Psoas muscle (tissue), 8 donors: ENCODE results near the gene CTNNBIP1. TPM values are rescaled to one million over a fixed set of nuclear protein-coding genes. Genes with fewer than 3 reads are reported as not detected.

Experiments
- ATAC-seq, 4 donors: fragments of 200-7000 bp; cut with Tn5 transposase; one replicate each; pipeline ENCODE4 v1.9.1; 2020; ENCODE audit warnings: moderate library complexity in 3 of 4, mild to moderate bottlenecking in 2 of 4
- DNase-seq, 2 donors: peaks; one replicate each; pipeline ENCODE4 v3.0.0-alpha.2; 2020
- H3K27ac ChIP-seq: fragments of 200-600 bp; one replicate; pipeline ENCODE4 v1.8.0; 2022
- H3K27me3 ChIP-seq, 3 donors: fragments of 200-600 bp in 1 of 3; one replicate each; pipeline versions ENCODE4 v1.6.1 to v1.8.0; 2013 to 2022; ENCODE audit warnings: low read length in 2 of 3, mild to moderate bottlenecking in 2 of 3, moderate library complexity in 1 of 3; ENCODE audit not compliant: insufficient read depth in 3 of 3
- H3K36me3 ChIP-seq, 2 donors: fragments of 200-600 bp in 1 of 2; one replicate each; pipeline versions ENCODE4 v1.6.1 to v1.8.0; 2013 to 2022; ENCODE audit warnings: low read depth in 1 of 2, mild to moderate bottlenecking in 1 of 2, moderate library complexity in 1 of 2; ENCODE audit not compliant: insufficient read depth in 1 of 2
- H3K4me1 ChIP-seq: fragments of 200-600 bp; one replicate; pipeline ENCODE4 v1.8.0; 2022
- H3K4me3 ChIP-seq: fragments of 200-600 bp; one replicate; pipeline ENCODE4 v1.8.0; 2022; ENCODE audit warnings: mild to moderate bottlenecking
- H3K9me3 ChIP-seq: fragments of 200-600 bp; one replicate; pipeline ENCODE4 v1.8.0; 2022
- WGBS, 3 donors: extraction: QIAGEN DNeasy Blood & Tissue Kit; methylation state at CpG; one replicate each; pipeline versions ENCODE4 v1.1.6 to v1.1.7; 2013; 5-methylcytosine and 5-hydroxymethylcytosine counted together
- intact Hi-C, 2 donors: fragments of 100-400 bp; cut with DNase I; formaldehyde crosslinking; loops; one replicate each; pipeline versions ENCODE4 v1.11.0 to v1.14.2; 2022
- polyA plus RNA-seq, 3 donors: library from polyadenylated mRNA; stranded (reverse); fragments of 200-250 nt; gene quantifications; one replicate each; pipeline ENCODE4 v1.2.3, GENCODE V29; 2013
- total RNA-seq, 4 donors: library from RNA; stranded (reverse); fragmentation: NEBNext Ultra II Directional in 2 of 4; extraction: Animal tissue kit (Norgen Biotek cat#: 25700) in 2 of 4; gene quantifications; one replicate each; pipeline versions ENCODE4 v1.2.1 to v1.2.4, GENCODE V29; 2021 to 2023
- TF ChIP-seq, protein P1 (sequence below): fragments of 200-600 bp; IDR thresholded peaks from one replicate; pipeline ENCODE4 v1.8.0; 2022; ENCODE audit warnings: antibody characterized with exemption
- donor health status: healthy with polysubstance abuse.
- donor health status: DM: no; HTN: no; CAD: no; lungs with moderate emphysema.
- donor health status: Bipolar disorder and iron deficiency.
- donor health status: healthy.
- donor health status: DM: yes; HTN: yes; CAD: no.
- donor health status: DM: no; HTN: no; CAD: no.
- donor health status: DM: no; HTN: no; CAD: no.
- donor health status: DM: yes; HTN: yes; CAD: no.

Gene CTNNBIP1
- total and polyA plus RNA-seq, 7 donors, result 5.9 to 18.5 (median 12.7) TPM

GRCh38 chr1:9873385-9873784, 36.7 kb downstream of the CTNNBIP1 start:
- peaks cover 0 to 28% of the 10 kb centered on the region in 2 donors for H3K36me3 ChIP-seq
- no peak overlapping the region for H3K4me3 ChIP-seq
- H3K27ac ChIP-seq, result no peak overlapping the region
- TF ChIP-seq, protein P1, sequence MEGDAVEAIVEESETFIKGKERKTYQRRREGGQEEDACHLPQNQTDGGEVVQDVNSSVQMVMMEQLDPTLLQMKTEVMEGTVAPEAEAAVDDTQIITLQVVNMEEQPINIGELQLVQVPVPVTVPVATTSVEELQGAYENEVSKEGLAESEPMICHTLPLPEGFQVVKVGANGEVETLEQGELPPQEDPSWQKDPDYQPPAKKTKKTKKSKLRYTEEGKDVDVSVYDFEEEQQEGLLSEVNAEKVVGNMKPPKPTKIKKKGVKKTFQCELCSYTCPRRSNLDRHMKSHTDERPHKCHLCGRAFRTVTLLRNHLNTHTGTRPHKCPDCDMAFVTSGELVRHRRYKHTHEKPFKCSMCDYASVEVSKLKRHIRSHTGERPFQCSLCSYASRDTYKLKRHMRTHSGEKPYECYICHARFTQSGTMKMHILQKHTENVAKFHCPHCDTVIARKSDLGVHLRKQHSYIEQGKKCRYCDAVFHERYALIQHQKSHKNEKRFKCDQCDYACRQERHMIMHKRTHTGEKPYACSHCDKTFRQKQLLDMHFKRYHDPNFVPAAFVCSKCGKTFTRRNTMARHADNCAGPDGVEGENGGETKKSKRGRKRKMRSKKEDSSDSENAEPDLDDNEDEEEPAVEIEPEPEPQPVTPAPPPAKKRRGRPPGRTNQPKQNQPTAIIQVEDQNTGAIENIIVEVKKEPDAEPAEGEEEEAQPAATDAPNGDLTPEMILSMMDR, result no peak
- DNase-seq (peak in 1 of 2 donors; percentile 27), ATAC-seq (no peak)
- intact Hi-C loops, result loop anchor here (5.0 to 10.0 kb wide), 3 partner anchors 34 to 71 kb away; partner anchors contain the start of genes LZIC (in 2 of the 2) and NMNAT1 (in 2 of the 2)
- H3K27me3 ChIP-seq, result no peaks in the 10 kb centered on the region
- peaks cover 28% of the 10 kb centered on the region for H3K4me1 ChIP-seq
- no peaks in the 10 kb centered on the region for H3K9me3 ChIP-seq
- WGBS, 3 donors, result 73 to 90% (median 88%) methylated on average over 5 of the region's 5 CpGs

GRCh38 chr1:9872430-9873165, 37.5 kb downstream of the CTNNBIP1 start:
- H3K36me3 ChIP-seq, result peaks cover 0 to 36% of the 10 kb centered on the region in 2 donors
- peaks cover 28% of the 10 kb centered on the region for H3K4me1 ChIP-seq
- intact Hi-C loops, result loop anchor here (5.0 to 10.0 kb wide), 3 partner anchors 35 to 72 kb away; partner anchors contain the start of genes LZIC (in 2 of the 2) and NMNAT1 (in 2 of the 2)
- peak overlapping the region; percentile 9 for H3K27ac ChIP-seq
- TF ChIP-seq, protein P1, result no peak
- 41 to 56% (median 46%) methylated on average over 11 of the region's 11 CpGs for WGBS, 3 donors
- ATAC-seq (peak; percentile 87 to 93 (median 92)), DNase-seq (peak; percentile 38 to 80)
- no peak overlapping the region for H3K4me3 ChIP-seq
- no peaks in the 10 kb centered on the region for H3K27me3 ChIP-seq
- no peaks in the 10 kb centered on the region for H3K9me3 ChIP-seq

DNA sequence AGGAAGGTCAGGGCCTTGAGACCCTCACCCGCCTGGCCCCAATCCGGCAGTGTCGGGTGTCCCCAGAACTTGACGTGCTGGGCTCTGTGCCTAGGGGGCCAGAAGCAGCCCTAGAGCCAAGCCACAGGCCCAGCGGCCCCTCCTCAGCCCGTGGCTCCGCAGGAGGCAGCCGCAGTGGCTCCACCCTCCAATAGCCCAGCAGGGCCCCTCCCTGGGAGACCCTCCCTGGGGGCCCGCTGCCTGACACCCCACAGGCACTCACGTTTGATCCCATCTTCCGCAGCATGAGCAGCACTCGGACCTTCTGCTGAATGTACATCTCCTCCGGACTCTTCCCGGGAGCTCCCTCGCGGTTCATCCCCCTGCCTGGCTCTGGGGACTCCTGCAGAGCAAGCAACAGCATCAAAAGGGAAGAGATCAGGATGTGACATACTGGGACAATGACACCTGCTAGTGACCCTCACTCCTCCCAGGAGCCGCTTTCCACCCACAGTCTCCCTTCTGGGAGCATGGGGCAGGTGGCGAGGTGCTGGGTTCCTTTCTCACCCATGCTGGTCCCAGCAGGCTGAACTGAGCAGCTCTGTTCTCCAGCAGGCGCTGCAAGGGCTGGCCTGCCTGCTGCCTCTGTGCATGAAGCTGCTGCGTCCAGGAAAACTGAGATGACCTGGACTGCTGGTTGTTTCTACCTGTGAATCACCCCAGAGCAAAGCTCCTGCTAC, 38.2 kb downstream of the CTNNBIP1 start:
- Histone ChIP-seq H3K9me3 (no peaks in the 10 kb centered on the region), H3K27me3 (no peaks in the 10 kb centered on the region), H3K27ac (peak overlapping the region; percentile 9), H3K36me3 (peaks cover 0 to 38% of the 10 kb centered on the region in 2 donors), H3K4me3 (no peak overlapping the region), H3K4me1 (peaks cover 28% of the 10 kb centered on the region)
- ATAC-seq (no peak), DNase-seq (peak in 1 of 2 donors; percentile 38)
- 87 to 92% (median 88%) methylated on average over 15 to 20 of the region's 20 CpGs for WGBS, 3 donors
- TF ChIP-seq, protein P1, result no peak
- intact Hi-C loops, result loop anchor here (5.0 to 10.0 kb wide), 3 partner anchors 35 to 73 kb away; partner anchors contain the start of genes LZIC (in 2 of the 2) and NMNAT1 (in 2 of the 2)

DNA sequence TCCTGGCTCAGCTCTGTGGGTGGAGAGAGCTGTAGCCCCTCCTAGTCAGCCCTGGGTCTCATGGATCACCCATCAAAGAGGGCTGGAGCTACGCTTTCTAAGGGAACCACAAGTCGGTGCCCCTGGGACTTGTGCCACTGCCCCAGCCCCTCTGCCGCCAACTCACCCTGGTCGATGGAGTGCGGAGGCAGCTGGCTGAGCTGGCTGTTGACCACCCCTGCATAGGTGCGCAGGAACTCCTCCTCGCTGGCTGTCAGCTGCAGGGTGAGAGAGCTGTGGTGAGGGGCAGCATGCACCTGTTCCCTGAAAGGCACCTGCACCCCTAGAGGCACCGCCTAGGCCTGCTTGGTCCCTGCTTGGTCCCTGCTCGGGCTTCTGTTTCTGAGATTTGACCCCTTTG, 39.0 kb downstream of the CTNNBIP1 start:
- Histone ChIP-seq H3K27me3 (no peaks in the 10 kb centered on the region), H3K27ac (no peak overlapping the region), H3K9me3 (no peaks in the 10 kb centered on the region), H3K36me3 (peaks cover 0 to 38% of the 10 kb centered on the region in 2 donors), H3K4me1 (peaks cover 28% of the 10 kb centered on the region), H3K4me3 (no peak overlapping the region)
- DNase-seq, result peak in 1 of 2 donors; percentile 39
- WGBS, 3 donors, result 90 to 93% (median 93%) methylated on average over 9 of the region's 9 CpGs
- TF ChIP-seq, protein P1, result no peak
- intact Hi-C loops, result loop anchor here (5.0 to 10.0 kb wide), 3 partner anchors 36 to 74 kb away; partner anchors contain the start of genes LZIC (in 2 of the 2) and NMNAT1 (in 2 of the 2)
- ATAC-seq, result no peak
